Activated CD8-positive, alpha-beta T cell treated with anti-CD3 and anti-CD28 coated beads, Interleukin-2, amount 10 ng/mL, durations not matched to agents 7 days and 5 days (primary cell): Measurements from ENCODE around the gene MRPL41. TPM values are rescaled to one million over a fixed set of nuclear protein-coding genes. Genes with fewer than 3 reads are reported as not detected.
"Not testable (repeated sequence)": the region's sequence is repeated elsewhere in the genome, so short reads cannot be mapped to it uniquely, and the experiment has no call there.

Experiments
- ATAC-seq: fragments of 150-1000 bp; cut with Tn5 transposase; one replicate; pipeline ENCODE4 v1.10.0; 2021; ENCODE audit warnings: moderate library complexity
- CTCF ChIA-PET: fragments of 350-600 bp; sonication (Branson Sonifier 250); formaldehyde crosslinking; loops from one replicate; lab custom pipeline; 2021; ENCODE audit warnings: antibody characterized with exemption; lab: Charles Lee
- POLR2A ChIA-PET: fragments of 350-600 bp; sonication (Branson Sonifier 250); formaldehyde crosslinking; loops from one replicate; lab custom pipeline; 2021; ENCODE audit warnings: antibody characterized with exemption; lab: Charles Lee
- DNase-seq: peaks from one replicate; pipeline ENCODE4 v3.0.0-alpha.2; 2020
- H3K27ac Mint-ChIP-seq: one replicate; pipeline ENCODE4 v1.8.0; 2021; ENCODE audit warnings: mild to moderate bottlenecking, mixed read lengths
- H3K27me3 Mint-ChIP-seq: one replicate; pipeline ENCODE4 v1.8.0; 2021; ENCODE audit warnings: low read depth, mixed read lengths
- H3K36me3 Mint-ChIP-seq: one replicate; pipeline ENCODE4 v1.8.0; 2021; ENCODE audit warnings: low read depth, mixed read lengths
- H3K4me1 Mint-ChIP-seq: one replicate; pipeline ENCODE4 v1.8.0; 2021; ENCODE audit warnings: low read depth, mixed read lengths
- H3K4me3 Mint-ChIP-seq: one replicate; pipeline ENCODE4 v1.8.0; 2021; ENCODE audit warnings: mild to moderate bottlenecking, mixed read lengths
- H3K9me3 Mint-ChIP-seq: one replicate; pipeline ENCODE4 v1.8.0; 2022; ENCODE audit warnings: mixed read lengths; ENCODE audit not compliant: insufficient read depth
- total RNA-seq, 2 experiments: library from RNA; stranded (reverse); gene quantifications; one replicate each; pipeline ENCODE4 v1.2.3, GENCODE V29; 2021

MRPL41 gene
- total RNA-seq, 2 experiments from 2014 or later: 51.4 to 55.5 TPM

GRCh38 chr9:137588891-137589290, 37.2 kb downstream of the MRPL41 start:
- POLR2A ChIA-PET: interaction anchor here (0.5 to 2.3 kb wide), 3 partner anchors 9 to 540 kb away, joined by 3 to 9 read pairs (median 3); partner anchors contain the start of gene DPH7
- no peak for DNase-seq
- Mint-ChIP-seq H3K36me3 (peaks cover 12% of the 10 kb centered on the region), H3K9me3 (no peaks in the 10 kb centered on the region), H3K27me3 (no peaks in the 10 kb centered on the region), H3K4me1 (peaks cover 22% of the 10 kb centered on the region), H3K27ac (no peak overlapping the region), H3K4me3 (peak overlapping the region; percentile 86)
- no peak for ATAC-seq
- CTCF ChIA-PET: interaction anchor here (0.8 to 2.5 kb wide), 3 partner anchors 10 to 86 kb away, joined by 3 to 16 read pairs (median 10); partner anchors contain the start of gene DPH7

DNA sequence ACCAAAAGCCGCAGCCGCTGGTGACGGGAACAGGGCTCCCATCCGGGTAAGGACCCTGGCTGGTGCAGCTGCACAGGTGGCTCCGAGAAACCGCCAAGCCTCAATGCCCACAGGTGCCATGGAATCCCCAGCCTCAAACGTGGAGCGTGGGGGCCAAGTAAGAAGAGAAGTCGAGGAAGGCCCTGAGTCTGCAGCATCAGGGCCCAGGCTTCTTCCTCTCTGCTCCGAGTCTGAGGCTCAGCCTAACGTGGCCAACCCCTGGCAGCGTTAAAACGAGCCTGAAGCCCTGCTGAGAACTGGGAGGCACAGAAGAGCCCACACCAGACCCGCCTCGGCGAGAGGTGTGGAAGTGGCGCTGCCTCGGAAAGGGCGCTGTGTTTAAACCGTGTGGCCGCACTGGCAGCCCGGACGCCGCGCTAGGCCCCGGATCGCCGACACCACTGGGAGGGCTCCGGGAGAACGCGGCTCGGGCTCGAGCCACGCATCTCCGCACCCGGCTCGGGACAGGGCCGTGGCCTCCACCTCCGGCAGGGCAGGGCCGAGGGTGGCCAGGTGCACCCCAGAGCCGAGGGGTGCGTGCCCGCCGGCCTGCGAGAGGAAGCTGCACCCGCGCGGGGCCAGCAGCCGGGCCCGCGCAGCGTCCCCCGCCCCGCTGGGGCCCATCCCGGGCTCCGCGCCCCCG, 37.9 kb downstream of the MRPL41 start:
- H3K27me3 Mint-ChIP-seq: no peaks in the 10 kb centered on the region
- H3K27ac Mint-ChIP-seq: peak overlapping the region; percentile 79
- H3K9me3 Mint-ChIP-seq: no peaks in the 10 kb centered on the region

GRCh38 chr9:137590123-137590468, 38.4 kb downstream of the MRPL41 start:
- no peak for DNase-seq
- peaks cover 12% of the 10 kb centered on the region for H3K36me3 Mint-ChIP-seq
- H3K4me3 Mint-ChIP-seq: no peak overlapping the region
- ChIA-PET POLR2A (interaction anchor here (2.3 kb wide), 1 partner anchor 11 kb away, joined by 9 read pairs; the partner anchor contains the start of gene DPH7), CTCF (interaction anchor here (0.7 to 1.9 kb wide), 7 partner anchors 9 to 167 kb away, joined by 3 to 6 read pairs (median 3); partner anchors contain the start of genes EHMT1, EXD3 and NOXA1)
- no peaks in the 10 kb centered on the region for H3K9me3 Mint-ChIP-seq
- H3K27me3 Mint-ChIP-seq: no peaks in the 10 kb centered on the region
- ATAC-seq: no peak
- no peak overlapping the region for H3K27ac Mint-ChIP-seq
- H3K4me1 Mint-ChIP-seq: peaks cover 22% of the 10 kb centered on the region

More for the DNA sequence above, 37.9 kb downstream of the MRPL41 start:
- POLR2A ChIA-PET: interaction anchor here (2.3 kb wide), 1 partner anchor 10 kb away, joined by 9 read pairs; the partner anchor contains the start of gene DPH7
- CTCF ChIA-PET: interaction anchor here (0.8 to 2.5 kb wide), 4 partner anchors 10 to 85 kb away, joined by 3 to 16 read pairs (median 6); partner anchors contain the start of gene DPH7
- Mint-ChIP-seq H3K4me1 (peaks cover 22% of the 10 kb centered on the region), H3K4me3 (peak overlapping the region; percentile 86), H3K36me3 (peaks cover 12% of the 10 kb centered on the region)
- DNase-seq (peak; percentile 45), ATAC-seq (peak; percentile 17)

GRCh38 chr9:137590469-137591383, 39.0 kb downstream of the MRPL41 start, which contains the start of gene ZMYND19:
ZMYND19 (minus strand) TSS chr9:137590512; CDS start chr9:137590263, 249 bp downstream.
- Mint-ChIP-seq H3K36me3 (peaks cover 12% of the 10 kb centered on the region), H3K4me1 (peaks cover 22% of the 10 kb centered on the region), H3K9me3 (no peaks in the 10 kb centered on the region), H3K4me3 (peak within 1 kb of the TSS; percentile 97), H3K27ac (peak within 1 kb of the TSS; percentile 94), H3K27me3 (no peaks in the 10 kb centered on the region)
- peak; percentile 96 for ATAC-seq
- peak; percentile 91 for DNase-seq
- POLR2A ChIA-PET: interaction anchor here (0.7 to 2.3 kb wide), 4 partner anchors 11 to 39 kb away, joined by 3 to 9 read pairs (median 4); partner anchors contain the start of genes DPH7 and MRPL41
- CTCF ChIA-PET: interaction anchor here (0.7 to 1.9 kb wide), 7 partner anchors 10 to 168 kb away, joined by 3 to 6 read pairs (median 3); partner anchors contain the start of genes EHMT1, EXD3 and NOXA1

DNA sequence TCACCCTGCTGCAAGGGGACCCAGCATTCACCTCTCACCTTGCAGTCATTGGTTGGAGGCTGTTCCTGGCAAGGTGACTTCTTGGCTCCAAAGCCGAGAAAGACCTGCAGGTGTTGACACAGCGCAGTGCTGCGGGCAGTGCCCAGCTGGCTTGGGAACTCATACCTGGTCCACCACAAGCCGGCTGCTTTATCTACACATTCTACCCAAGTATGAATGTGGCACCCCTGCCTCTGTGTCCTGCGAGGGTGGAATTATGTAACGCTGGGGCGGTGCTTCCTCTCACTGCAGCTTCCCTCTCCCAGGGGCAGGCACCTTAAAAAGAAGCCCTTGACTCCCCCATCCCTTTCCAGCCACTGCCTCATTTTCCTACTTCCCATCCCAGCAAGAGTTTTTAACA, 41.1 kb downstream of the MRPL41 start:
- Mint-ChIP-seq H3K27ac (no peak overlapping the region), H3K27me3 (no peaks in the 10 kb centered on the region), H3K4me3 (no peak overlapping the region), H3K4me1 (peaks cover 20% of the 10 kb centered on the region), H3K9me3 (no peaks in the 10 kb centered on the region), H3K36me3 (peaks cover 5% of the 10 kb centered on the region)
- DNase-seq (no peak), ATAC-seq (no peak)
- ChIA-PET CTCF (interaction anchor here (0.7 to 1.5 kb wide), 4 partner anchors 14 to 170 kb away, joined by 3 to 6 read pairs (median 4); partner anchors contain the start of genes DPH7, EXD3, MRPL41 and NOXA1), POLR2A (interaction anchor here (0.6 kb wide), 1 partner anchor 39 kb away, joined by 3 read pairs; no protein-coding TSS in a partner anchor)

- Mint-ChIP-seq H3K4me1 (peaks cover 17% of the 10 kb centered on the region), H3K27me3 (no peaks in the 10 kb centered on the region), H3K36me3 (peaks cover 2% of the 10 kb centered on the region), H3K9me3 (no peaks in the 10 kb centered on the region), H3K27ac (no peak overlapping the region), H3K4me3 (no peak overlapping the region)
- no peak for ATAC-seq
- DNase-seq: no peak
- POLR2A ChIA-PET: no interaction called here
- CTCF ChIA-PET: interaction anchor here (1.2 to 1.5 kb wide), 2 partner anchors 14 to 41 kb away, joined by 4 to 6 read pairs; partner anchors contain the start of genes DPH7 and MRPL41
These were observed 41.5 kb downstream of the MRPL41 start for GRCh38 chr9:137593176-137593575.

DNA sequence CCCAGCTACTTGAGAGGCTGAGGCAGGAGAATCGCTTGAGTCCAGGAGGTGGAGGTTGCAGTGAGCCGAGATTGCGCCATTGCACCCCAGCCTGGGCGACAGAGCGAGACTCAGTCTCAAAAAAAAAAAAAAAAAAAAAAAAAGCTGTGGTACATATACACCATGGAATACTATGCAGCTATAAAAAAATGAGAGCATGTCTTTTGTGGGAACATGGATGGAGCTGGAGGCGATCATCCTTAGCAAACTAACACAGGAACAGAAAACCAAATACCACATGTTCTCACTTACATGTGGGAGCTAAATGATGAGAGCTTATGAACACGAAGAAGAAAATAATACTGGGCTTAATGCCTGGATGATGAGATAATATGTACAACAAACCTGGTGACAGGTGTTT, 44.9 kb downstream of the MRPL41 start:
- H3K9me3 Mint-ChIP-seq, H3K4me3 Mint-ChIP-seq, H3K4me1 Mint-ChIP-seq, H3K27ac Mint-ChIP-seq, ATAC-seq, H3K36me3 Mint-ChIP-seq, H3K27me3 Mint-ChIP-seq, DNase-seq: not testable (repeated sequence)
- ChIA-PET CTCF (interaction anchor here (1.2 kb wide), 1 partner anchor 22 kb away, joined by 3 read pairs; the partner anchor contains the start of gene EHMT1), POLR2A (interaction anchor here (1.5 kb wide), 1 partner anchor 9 kb away, joined by 4 read pairs; the partner anchor contains the start of gene ARRDC1)

GRCh38 chr9:137598943-137599342, 47.3 kb downstream of the MRPL41 start:
- peaks cover 21% of the 10 kb centered on the region for H3K4me1 Mint-ChIP-seq
- DNase-seq (no peak), ATAC-seq (no peak)
- no peaks in the 10 kb centered on the region for H3K36me3 Mint-ChIP-seq
- H3K27me3 Mint-ChIP-seq: no peaks in the 10 kb centered on the region
- H3K4me3 Mint-ChIP-seq: no peak overlapping the region
- no peaks in the 10 kb centered on the region for H3K9me3 Mint-ChIP-seq
- ChIA-PET CTCF (no interaction called here), POLR2A (no interaction called here)
- no peak overlapping the region for H3K27ac Mint-ChIP-seq

Other genes starting within 250 kb of the MRPL41 start
- 1 to 10 TPM; 1.4 to 1.5 TPM for gene NRARP, start 249.6 kb upstream of the MRPL41 start, total RNA-seq
- gene EXD3, start 128.7 kb upstream of the MRPL41 start, total RNA-seq: 10 to 100 TPM in 1 of 2 experiments, 1 to 10 TPM in 1; 10.0 to 10.9 TPM
- gene NOXA1, start 128.5 kb upstream of the MRPL41 start, total RNA-seq: under 1 TPM; 0.52 to 0.58 TPM
- gene ENTPD8, start 110.5 kb upstream of the MRPL41 start, total RNA-seq: not detected
- 10 to 100 TPM; 55.0 to 59.0 TPM for gene NSMF, start 92.5 kb upstream of the MRPL41 start, total RNA-seq
- gene PNPLA7, start 1.5 kb upstream of the MRPL41 start, total RNA-seq: 1 to 10 TPM; 3.4 to 3.7 TPM
- gene DPH7, start 27.0 kb downstream of the MRPL41 start, total RNA-seq: 10 to 100 TPM; 36.8 to 37.1 TPM
- 10 to 100 TPM; 35.4 to 38.3 TPM for gene ZMYND19, start 38.6 kb downstream of the MRPL41 start, total RNA-seq
- gene ARRDC1, start 53.8 kb downstream of the MRPL41 start, total RNA-seq: 10 to 100 TPM; 42.3 to 45.1 TPM
- 100 to 1,000 TPM; 112 to 115 TPM for gene EHMT1, start 67.1 kb downstream of the MRPL41 start, total RNA-seq